Parathyroid adenoma (tissue), 2 donors: ENCODE measurements around the gene PCCA.

Experiments used
- H2AFZ ChIP-seq: fragments of 300-600 bp; sonication (generic); one replicate; pipeline ENCODE4 v1.7.0; 2017; ENCODE audit warnings: antibody characterized with exemption, mild to moderate bottlenecking
- H3K27ac ChIP-seq: fragments of 300-600 bp; sonication (generic); one replicate; pipeline ENCODE4 v1.7.0; 2017
- H3K27me3 ChIP-seq: fragments of 300-600 bp; sonication (generic); one replicate; pipeline ENCODE4 v1.7.0; 2017; ENCODE audit warnings: low read length; ENCODE audit not compliant: control insufficient read depth, insufficient read depth
- H3K36me3 ChIP-seq: fragments of 300-600 bp; sonication (generic); one replicate; pipeline ENCODE4 v1.7.0; 2017; ENCODE audit warnings: low read length; ENCODE audit not compliant: control insufficient read depth, insufficient read depth
- H3K4me1 ChIP-seq: fragments of 300-600 bp; sonication (generic); one replicate; pipeline ENCODE4 v1.7.0; 2017; ENCODE audit warnings: control low read depth
- H3K4me2 ChIP-seq: fragments of 300-600 bp; sonication (generic); one replicate; pipeline ENCODE4 v1.7.0; 2017; ENCODE audit warnings: low read length
- H3K4me3 ChIP-seq: fragments of 300-600 bp; sonication (generic); one replicate; pipeline ENCODE4 v1.7.0; 2017; ENCODE audit warnings: low read depth, low read length
- H3K79me2 ChIP-seq: fragments of 300-600 bp; sonication (generic); one replicate; pipeline ENCODE4 v1.7.0; 2017; ENCODE audit warnings: control low read depth
- H3K9ac ChIP-seq: fragments of 300-600 bp; sonication (generic); one replicate; pipeline ENCODE4 v1.7.0; 2017; ENCODE audit warnings: mild to moderate bottlenecking
- H3K9me3 ChIP-seq: fragments of 300-600 bp; sonication (generic); one replicate; pipeline ENCODE4 v1.7.0; 2017; ENCODE audit warnings: low read length; ENCODE audit not compliant: control insufficient read depth
- CTCF ChIP-seq: fragments of 300-600 bp; sonication (generic); IDR thresholded peaks from one replicate; pipeline ENCODE4 v1.7.0; 2017; ENCODE audit warnings: antibody characterized with exemption, mild to moderate bottlenecking
- donor health status: primary hyperparathyroidism.

PCCA gene

GRCh38 chr13:100511466-100511865 is 422.6 kb downstream of the PCCA start:
- no peak for TF ChIP-seq CTCF
- Histone ChIP-seq H3K4me3 (no peak overlapping the region), H3K27ac (no peak overlapping the region), H3K9ac (no peak overlapping the region), H3K9me3 (no peaks in the 10 kb centered on the region), H3K36me3 (no peaks in the 10 kb centered on the region), H3K4me1 (no peaks in the 10 kb centered on the region), H2AFZ (no peak overlapping the region), H3K79me2 (no peaks in the 10 kb centered on the region), H3K4me2 (no peak overlapping the region), H3K27me3 (no peaks in the 10 kb centered on the region)

DNA sequence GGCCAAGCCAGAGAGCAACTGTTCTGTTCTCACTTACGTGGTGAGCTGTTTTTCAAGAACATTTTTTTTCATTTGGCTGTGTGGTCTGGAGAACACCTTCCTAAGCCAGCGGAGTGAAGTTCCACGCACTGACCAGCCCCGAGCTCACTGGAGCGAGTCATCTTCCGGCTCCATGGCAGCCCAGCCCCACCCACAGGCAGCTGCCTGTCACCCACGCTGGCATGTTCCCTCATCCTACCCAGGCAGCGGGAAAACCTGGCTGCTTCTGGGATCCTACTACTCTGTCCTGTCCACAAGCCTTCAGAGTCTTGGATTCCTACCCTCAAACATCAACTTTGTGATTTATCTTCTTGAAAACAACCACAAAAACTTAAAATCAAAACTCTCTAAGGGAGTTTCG is 423.5 kb downstream of the PCCA start:
- Histone ChIP-seq H3K27ac (no peak overlapping the region), H2AFZ (no peak overlapping the region), H3K79me2 (no peaks in the 10 kb centered on the region), H3K4me2 (no peak overlapping the region), H3K9ac (no peak overlapping the region), H3K9me3 (no peaks in the 10 kb centered on the region), H3K4me3 (no peak overlapping the region), H3K36me3 (no peaks in the 10 kb centered on the region), H3K4me1 (no peaks in the 10 kb centered on the region), H3K27me3 (no peaks in the 10 kb centered on the region)
- TF ChIP-seq CTCF, result no peak

DNA sequence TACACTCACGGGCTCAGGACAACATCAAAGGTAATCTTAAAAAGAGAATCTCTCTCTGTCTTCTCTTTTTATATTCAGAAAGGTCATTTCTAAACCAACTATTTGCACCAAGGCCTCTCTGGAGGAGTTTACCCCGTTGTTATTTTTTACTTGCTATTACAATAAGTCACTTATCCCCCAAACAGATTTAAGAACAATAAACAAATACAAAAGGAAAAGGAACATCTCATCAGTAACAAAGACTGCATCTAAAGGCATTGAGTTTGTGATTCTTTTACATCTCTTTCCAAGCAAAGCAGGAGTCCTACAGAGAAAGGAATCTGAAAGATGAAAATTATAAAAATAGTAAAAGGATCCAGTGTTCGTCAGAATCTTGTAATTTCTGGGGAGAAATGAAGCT is 424.3 kb downstream of the PCCA start:
- H3K27ac ChIP-seq, result no peak overlapping the region

DNA sequence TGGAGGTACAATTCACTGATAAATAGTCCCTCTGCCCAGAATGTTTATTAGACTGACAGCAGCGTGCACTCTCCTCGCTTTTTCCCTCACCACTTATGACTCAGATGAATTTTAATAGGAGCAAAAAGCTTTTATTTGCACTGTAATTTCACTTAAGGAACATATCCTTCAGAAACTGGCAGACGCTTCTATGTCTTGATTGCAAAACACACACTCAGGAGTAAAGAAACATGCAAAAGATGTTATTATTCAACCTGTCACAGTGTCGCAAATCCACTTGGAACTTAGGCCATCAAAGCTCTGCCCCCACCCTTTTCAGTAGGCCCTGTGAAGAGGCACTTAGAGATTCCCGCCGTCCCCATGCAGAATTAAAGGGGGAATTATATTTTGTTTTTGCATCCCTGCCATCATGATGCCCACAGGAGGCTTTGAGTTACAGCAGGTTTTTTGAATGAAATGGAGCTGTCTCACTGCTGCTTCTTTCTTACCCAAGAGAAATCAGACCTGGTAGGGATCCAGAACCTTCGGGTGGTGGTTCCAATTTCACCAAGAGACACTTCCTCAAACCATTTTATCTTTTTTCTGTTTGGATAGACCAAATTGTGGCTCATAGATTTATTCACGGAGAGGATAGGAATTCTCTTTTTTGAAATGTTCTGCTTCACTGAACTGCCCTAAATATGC is 425.2 kb downstream of the PCCA start:
- H3K4me1 ChIP-seq, result no peaks in the 10 kb centered on the region
- H3K4me3 ChIP-seq, result no peak overlapping the region
- no peaks in the 10 kb centered on the region for H3K9me3 ChIP-seq
- TF ChIP-seq CTCF, result no peak
- H3K4me2 ChIP-seq, result no peak overlapping the region
- H3K36me3 ChIP-seq, result no peaks in the 10 kb centered on the region
- no peaks in the 10 kb centered on the region for H3K79me2 ChIP-seq
- no peak overlapping the region for H3K9ac ChIP-seq
- H2AFZ ChIP-seq, result no peak overlapping the region
- no peak overlapping the region for H3K27ac ChIP-seq
- H3K27me3 ChIP-seq, result no peaks in the 10 kb centered on the region

More for the DNA sequence above, 424.3 kb downstream of the PCCA start:
- H3K4me2 ChIP-seq, result no peak overlapping the region
- no peak overlapping the region for H3K4me3 ChIP-seq
- TF ChIP-seq CTCF, result no peak
- H2AFZ ChIP-seq, result no peak overlapping the region
- H3K36me3 ChIP-seq, result no peaks in the 10 kb centered on the region
- no peaks in the 10 kb centered on the region for H3K79me2 ChIP-seq
- H3K27me3 ChIP-seq, result no peaks in the 10 kb centered on the region
- H3K9me3 ChIP-seq, result no peaks in the 10 kb centered on the region
- no peak overlapping the region for H3K9ac ChIP-seq
- H3K4me1 ChIP-seq, result no peaks in the 10 kb centered on the region

DNA sequence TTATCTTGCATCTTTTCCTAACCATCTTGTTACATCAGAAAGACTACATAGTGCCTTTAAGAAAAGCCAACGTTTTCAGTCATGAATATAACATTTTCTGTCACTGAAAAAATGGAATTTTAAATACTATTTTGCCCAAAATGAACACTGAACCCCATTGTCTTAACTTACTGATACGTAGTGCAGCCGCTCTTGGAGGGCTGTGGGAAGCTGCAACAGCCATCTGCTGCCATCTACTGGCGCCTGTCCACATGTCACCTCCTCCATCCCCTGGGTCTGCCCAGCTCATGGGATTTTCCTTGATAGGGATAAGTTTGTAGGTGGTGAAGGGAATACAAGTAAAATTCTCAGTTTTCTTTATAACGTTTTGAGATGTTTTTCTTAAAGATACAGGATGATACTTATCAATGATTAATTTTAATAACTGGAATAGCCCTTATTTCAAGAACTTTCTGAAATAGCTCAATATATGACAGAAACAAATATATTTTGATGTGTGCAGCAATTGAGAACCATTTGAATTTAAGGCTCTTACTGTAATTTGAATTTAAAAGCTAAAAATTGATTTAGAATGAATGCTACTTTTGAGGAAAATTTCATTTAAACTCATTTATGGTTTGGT is 426.0 kb downstream of the PCCA start:
- Histone ChIP-seq H2AFZ (no peak overlapping the region), H3K36me3 (no peaks in the 10 kb centered on the region), H3K4me1 (no peaks in the 10 kb centered on the region), H3K9me3 (no peaks in the 10 kb centered on the region), H3K27ac (no peak overlapping the region), H3K4me3 (no peak overlapping the region), H3K9ac (no peak overlapping the region), H3K4me2 (no peak overlapping the region), H3K79me2 (no peaks in the 10 kb centered on the region), H3K27me3 (no peaks in the 10 kb centered on the region)
- peak; percentile 65 for TF ChIP-seq CTCF
